Measurements from ENCODE around the gene TSPAN14. TPM values are rescaled to one million over a fixed set of nuclear protein-coding genes. Genes with fewer than 3 reads are reported as not detected.

The TSPAN14 gene
- total and polyA plus RNA-seq, 2 of the 8 experiments (the other 6 are each of a cell fraction or from before 2014, with no cell fraction given) = 47.4 to 57.8 TPM

DNA sequence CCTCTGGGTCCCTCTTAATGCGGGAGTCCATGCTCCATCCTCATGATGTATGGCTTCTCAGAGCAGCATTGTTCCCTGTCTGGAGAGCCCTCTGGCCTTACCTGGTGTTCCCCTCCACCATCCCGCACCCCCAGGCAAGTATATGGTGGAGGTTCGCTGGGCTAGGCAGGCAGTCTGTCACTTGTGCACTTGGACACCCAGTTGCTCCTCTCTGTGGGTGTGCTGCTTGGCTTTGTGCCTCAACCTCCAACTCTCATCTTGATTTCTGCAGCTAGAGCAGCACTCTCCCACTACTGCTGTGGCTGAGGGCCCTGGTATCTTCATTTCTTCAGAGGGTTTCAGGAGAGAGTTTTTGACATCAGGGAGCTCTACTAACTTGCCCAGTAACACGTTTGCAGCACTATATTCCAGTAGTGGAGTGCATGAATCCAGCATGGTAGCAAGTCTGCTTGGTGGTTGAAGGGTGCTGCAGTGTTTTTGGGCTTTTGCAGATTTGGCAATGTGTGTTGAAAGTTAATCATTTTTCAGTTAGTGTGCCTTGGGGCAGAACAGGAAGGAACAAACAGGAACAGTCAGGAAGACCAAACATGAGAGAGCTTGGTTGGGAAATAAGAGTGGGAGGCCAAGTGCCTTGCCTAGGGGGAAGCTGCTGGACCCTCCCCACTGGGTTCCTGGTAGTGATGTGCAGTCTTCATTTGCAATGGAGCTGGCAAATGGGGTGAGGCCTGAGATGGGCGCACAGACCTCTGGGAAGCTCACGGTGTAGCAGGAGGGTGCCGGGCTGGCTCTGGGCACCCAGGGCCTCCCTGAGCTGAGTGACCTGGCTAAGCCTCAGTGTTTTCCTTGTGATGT, 37.4 kb downstream of the TSPAN14 start:
- no peak overlapping the region for H3K14ac ChIP-seq (ENCODE audit: insufficient read length)
- H2BK120ac ChIP-seq (replicated peaks; ENCODE audit: low read depth, low read length) = no peak overlapping the region
- ChIA-PET CTCF (ENCODE audit: partially characterized antibody) (interaction anchor here (0.6 to 6.3 kb wide), 9 partner anchors 13 to 214 kb away, joined by 3 to 66 read pairs (median 3); no protein-coding TSS in a partner anchor), POLR2A (ENCODE audit: partially characterized antibody) (interaction anchor here (0.6 kb wide), 1 partner anchor 11 kb away, joined by 3 read pairs; no protein-coding TSS in a partner anchor)
- no peak overlapping the region for H2BK12ac ChIP-seq (ENCODE audit: low read depth, low read length)
- DNase-seq (ENCODE audit: low read depth in 1 of 2, low spot score in 2 of 2) (no peak), FAIRE-seq (no peak)
- 88% methylated on average over 7 of the region's 7 CpGs; no CpG with 5 or more reads in 1 of the 2 experiments for WGBS, 2 experiments (ENCODE audit: extremely low coverage in 1 of 2, insufficient coverage in 1 of 2, insufficient read length in 1 of 2, insufficient replicate concordance in 2 of 2, low coverage in 1 of 2, low lambda C conversion rate in 2 of 2, missing lambda C conversion rate in 1 of 2)
- H2BK20ac ChIP-seq (ENCODE audit: low read length) = no peak overlapping the region
- H3K27me3 ChIP-seq (replicated peaks in 1 of 4; ENCODE audit: control insufficient read depth in 3 of 4, extremely low read depth in 1 of 4, insufficient read depth in 3 of 4, low read length in 3 of 4) = no peaks in the 10 kb centered on the region
- no peak overlapping the region for H4K91ac ChIP-seq (replicated peaks; ENCODE audit: insufficient read length, low read length)
- no peaks in the 10 kb centered on the region for H3K23me2 ChIP-seq (ENCODE audit: low read depth, low read length)
- no peak overlapping the region for H4K5ac ChIP-seq (ENCODE audit: insufficient read length, low read depth, low read length)
- no peak overlapping the region for H3K18ac ChIP-seq (ENCODE audit: extremely low read depth, low read length)
- no peak overlapping the region for H3K4me3 ChIP-seq (ENCODE audit: extremely low read depth in 1 of 4, insufficient read depth in 2 of 4, low read depth in 3 of 4, low read length in 4 of 4)
- no peaks in the 10 kb centered on the region for H3K9me3 ChIP-seq (ENCODE audit: insufficient read depth in 2 of 2, low read depth in 1 of 2, low read length in 1 of 2)
- peaks cover 2 to 12% (median 8%) of the 10 kb centered on the region in 4 experiments; a peak in 6 of 7 replicates for H3K4me1 ChIP-seq (replicated peaks in 1 of 4; ENCODE audit: control insufficient read depth in 3 of 4, insufficient read depth in 4 of 4, low read length in 3 of 4)
- H3K23ac ChIP-seq (ENCODE audit: insufficient read length) = no peak overlapping the region
- H3K4me2 ChIP-seq (ENCODE audit: insufficient read depth in 1 of 2, low read depth in 2 of 2, low read length in 2 of 2) = no peak overlapping the region
- H4K20me1 ChIP-seq (replicated peaks in 1 of 2; ENCODE audit: control insufficient read depth in 1 of 2, insufficient read depth in 2 of 2, low read length in 2 of 2) = peaks cover 2 to 24% of the 10 kb centered on the region in 2 experiments
- TF ChIP-seq GTF2F1 (IDR thresholded peaks at IDR 0.05; ENCODE audit: borderline replicate concordance, low read depth, low read length) (no peak), FOSL1 (IDR thresholded peaks at IDR 0.05; ENCODE audit: insufficient read depth, low read depth, low read length) (no peak), BRCA1 (IDR thresholded peaks at IDR 0.05; ENCODE audit: low read depth, low read length) (no peak), SRF (IDR thresholded peaks at IDR 0.05; ENCODE audit: low read depth, low read length) (no peak), PHF8 (conservative IDR thresholded peaks at IDR 0.05; ENCODE audit: low read depth, low read length) (no peak), POU5F1 (IDR thresholded peaks at IDR 0.05; ENCODE audit: low read depth, low read length) (no peak), SIX5 (IDR thresholded peaks at IDR 0.05; ENCODE audit: low read depth, low read length) (no peak), CBX8 (IDR thresholded peaks at IDR 0.05; ENCODE audit: borderline replicate concordance, low read depth, low read length) (no peak), JUN (IDR thresholded peaks at IDR 0.05; ENCODE audit: low read depth, low read length) (no peak)
- TF ChIP-seq, protein P1, sequence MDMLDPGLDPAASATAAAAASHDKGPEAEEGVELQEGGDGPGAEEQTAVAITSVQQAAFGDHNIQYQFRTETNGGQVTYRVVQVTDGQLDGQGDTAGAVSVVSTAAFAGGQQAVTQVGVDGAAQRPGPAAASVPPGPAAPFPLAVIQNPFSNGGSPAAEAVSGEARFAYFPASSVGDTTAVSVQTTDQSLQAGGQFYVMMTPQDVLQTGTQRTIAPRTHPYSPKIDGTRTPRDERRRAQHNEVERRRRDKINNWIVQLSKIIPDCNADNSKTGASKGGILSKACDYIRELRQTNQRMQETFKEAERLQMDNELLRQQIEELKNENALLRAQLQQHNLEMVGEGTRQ (IDR thresholded peaks at IDR 0.05; ENCODE audit: low read length) = no peak
- peaks cover 9 to 78% of the 10 kb centered on the region in 2 experiments; a peak in 3 of 4 replicates for H3K79me2 ChIP-seq (ENCODE audit: control insufficient read depth in 1 of 2, insufficient read depth in 2 of 2, low read length in 2 of 2)
- peaks cover 0 to 15% (median 2%) of the 10 kb centered on the region in 4 experiments; a peak in 4 of 8 replicates for H3K36me3 ChIP-seq (ENCODE audit: control insufficient read depth in 2 of 4, insufficient read depth in 4 of 4, low read length in 3 of 4)
- H2BK5ac ChIP-seq (ENCODE audit: low read depth, low read length) = no peak overlapping the region
- H4K8ac ChIP-seq (ENCODE audit: extremely low read depth, insufficient read depth, low read length) = no peak overlapping the region; the same call in 1 of the 2 replicates
- H3K56ac ChIP-seq (replicated peaks; ENCODE audit: insufficient read length, low read depth, low read length) = no peak overlapping the region
- peaks cover 28% of the 10 kb centered on the region for H3K79me1 ChIP-seq (ENCODE audit: low read depth, low read length)
- H2BK15ac ChIP-seq (ENCODE audit: low read length) = no peak overlapping the region
- no peak overlapping the region for H2AK5ac ChIP-seq (ENCODE audit: low read depth, low read length)
- no peak overlapping the region for H3K4ac ChIP-seq (replicated peaks; ENCODE audit: insufficient read length, low read depth, low read length)
- H2AFZ ChIP-seq (ENCODE audit: low read length) = no peak overlapping the region
- H3K9ac ChIP-seq (replicated peaks in 1 of 4; ENCODE audit: extremely low read depth in 1 of 4, low read depth in 3 of 4, low read length in 3 of 4) = no peak overlapping the region
- H3K27ac ChIP-seq (ENCODE audit: low read depth, low read length) = no peak overlapping the region
